ENCODE data around the gene SOBP.

DNA sequence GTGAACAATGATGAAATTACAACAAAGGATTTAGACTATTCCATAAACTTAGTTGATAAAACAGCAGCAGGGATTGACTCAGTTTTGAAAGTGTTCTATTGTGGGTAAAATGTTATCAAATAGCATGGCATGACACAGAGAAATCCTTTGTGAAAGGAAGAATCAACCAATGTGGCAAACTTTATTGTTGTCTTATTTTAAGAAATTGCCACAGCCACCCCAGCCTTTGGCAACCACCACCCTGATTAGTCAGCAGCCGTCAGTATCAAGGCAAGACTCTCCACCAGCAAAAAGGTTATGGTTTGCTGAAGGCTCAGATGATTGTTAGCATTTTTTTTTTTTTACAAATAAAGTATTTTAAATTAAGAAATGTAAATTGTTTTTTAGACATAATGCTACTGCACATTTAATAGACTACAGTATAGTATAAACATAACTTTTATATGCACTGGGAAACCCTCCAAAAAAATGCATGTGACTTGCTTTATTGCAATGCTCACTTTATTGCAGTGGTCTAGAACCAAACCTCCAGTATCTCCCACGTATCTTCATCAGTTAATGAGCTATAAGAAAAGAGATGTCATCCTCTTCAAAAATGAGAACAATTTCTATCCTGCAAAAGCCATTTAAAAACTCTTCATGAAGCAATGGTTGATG is 162.7 kb downstream of the SOBP start:
- TF ChIP-seq CTCF (IDR thresholded peaks at IDR 0.05) (no peak), POLR2A (IDR thresholded peaks at IDR 0.05) (no peak)
